ENCODE data around the gene CHD1.

The CHD1 gene

GRCh38 chr5:98935206-98935605, 6.4 kb upstream of the CHD1 start:
- DNase-seq = peak; percentile 46

GRCh38 chr5:98934546-98934945, 5.7 kb upstream of the CHD1 start:
- peak; percentile 6 for DNase-seq

GRCh38 chr5:98933445-98934072, 4.8 kb upstream of the CHD1 start:
- no peak for DNase-seq

- DNase-seq = no peak
Observed at GRCh38 chr5:98930972-98931762, 2.4 kb upstream of the CHD1 start.

GRCh38 chr5:98929710-98930298, 997 bp upstream of the CHD1 start:
- DNase-seq = no peak

- DNase-seq = peak; percentile 64
Observed at GRCh38 chr5:98927989-98928872, 576 bp downstream of the CHD1 start.

GRCh38 chr5:98927242-98927988, 1.4 kb downstream of the CHD1 start:
- peak; percentile 39 for DNase-seq

- no peak for DNase-seq
Observed at GRCh38 chr5:98923966-98924365, 4.8 kb downstream of the CHD1 start.

- no peak for DNase-seq
Observed at GRCh38 chr5:98921947-98922505, 6.8 kb downstream of the CHD1 start.

- DNase-seq = no peak
Observed at GRCh38 chr5:98917433-98917832, 11.4 kb downstream of the CHD1 start.

GRCh38 chr5:98916540-98916939, 12.3 kb downstream of the CHD1 start:
- no peak for DNase-seq

- DNase-seq = no peak
Observed at GRCh38 chr5:98913911-98914310, 14.9 kb downstream of the CHD1 start.

GRCh38 chr5:98911280-98912040, 17.3 kb downstream of the CHD1 start:
- DNase-seq = peak; percentile 9

GRCh38 chr5:98909363-98909762, 19.4 kb downstream of the CHD1 start:
- peak; percentile 25 for DNase-seq

GRCh38 chr5:98907951-98908350, 20.9 kb downstream of the CHD1 start:
- DNase-seq = no peak

- no peak for DNase-seq
Observed at GRCh38 chr5:98906756-98907355, 22.0 kb downstream of the CHD1 start.

GRCh38 chr5:98905857-98906688, 22.7 kb downstream of the CHD1 start:
- peak; percentile 47 for DNase-seq

- DNase-seq = no peak
Observed at GRCh38 chr5:98904780-98905179, 24.0 kb downstream of the CHD1 start.

GRCh38 chr5:98902733-98903132, 26.1 kb downstream of the CHD1 start:
- peak; percentile 62 for DNase-seq

- DNase-seq = no peak
Observed at GRCh38 chr5:98899456-98899855, 29.4 kb downstream of the CHD1 start.
